Astrocyte of the spinal cord (primary cell): ENCODE measurements around the gene MRPS23.

Experiments used
- DNase-seq: peaks from one replicate; pipeline ENCODE4 v3.0.0; 2011; ENCODE audit warnings: low read depth, low spot score
- H3K4me3 ChIP-seq: 2 replicates; pipeline ENCODE4 v1.5.1; 2011; ENCODE audit warnings: low read depth, mild to moderate bottlenecking, low read length, moderate library complexity
- in situ Hi-C: cut with HindIII; loops from 2 replicates; pipeline ENCODE4 v1.10.0; 2017; ENCODE audit warnings: low sequenced_read_pairs
- TF ChIP-seq, protein P1 (sequence below): IDR thresholded peaks from 2 replicates; pipeline ENCODE4 v1.5.1; 2012; ENCODE audit warnings: low read depth, mild to moderate bottlenecking, low read length, inconsistent platforms

MRPS23 gene

DNA sequence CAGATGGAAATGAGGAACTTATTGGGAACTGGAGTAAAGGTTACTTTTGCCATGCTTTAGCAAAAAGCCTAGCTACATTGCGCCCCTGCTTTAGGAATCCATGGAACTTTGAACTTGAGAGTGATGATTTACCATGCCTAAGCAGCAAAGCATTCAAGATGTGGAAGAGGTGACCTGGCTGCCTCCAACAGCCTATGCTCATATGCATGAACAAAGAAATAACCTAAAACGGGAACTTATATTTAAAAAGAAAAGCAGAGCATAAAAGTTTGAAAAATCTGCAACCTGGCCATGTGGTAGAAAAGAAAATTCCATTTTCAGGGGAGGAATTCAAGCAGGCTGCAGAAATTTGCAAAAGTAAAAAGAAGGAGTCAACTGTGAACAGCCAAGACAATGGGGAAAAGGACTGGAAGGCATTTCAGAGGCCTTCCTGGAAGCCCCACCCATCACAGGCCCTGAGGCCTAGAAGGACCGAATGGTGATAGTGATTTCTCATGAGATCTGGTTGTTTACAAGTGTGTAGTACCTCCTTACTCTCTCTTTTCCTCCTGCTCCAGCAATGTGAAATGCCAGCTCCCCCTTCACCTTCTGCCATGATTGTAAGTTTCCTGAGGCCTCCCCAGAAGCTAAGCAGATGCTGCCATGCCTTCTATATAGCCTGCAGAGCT, 48.7 kb downstream of the MRPS23 start:
- in situ Hi-C loops: no loop called here
- H3K4me3 ChIP-seq: no peak overlapping the region
- no peak for DNase-seq
- TF ChIP-seq, protein P1, sequence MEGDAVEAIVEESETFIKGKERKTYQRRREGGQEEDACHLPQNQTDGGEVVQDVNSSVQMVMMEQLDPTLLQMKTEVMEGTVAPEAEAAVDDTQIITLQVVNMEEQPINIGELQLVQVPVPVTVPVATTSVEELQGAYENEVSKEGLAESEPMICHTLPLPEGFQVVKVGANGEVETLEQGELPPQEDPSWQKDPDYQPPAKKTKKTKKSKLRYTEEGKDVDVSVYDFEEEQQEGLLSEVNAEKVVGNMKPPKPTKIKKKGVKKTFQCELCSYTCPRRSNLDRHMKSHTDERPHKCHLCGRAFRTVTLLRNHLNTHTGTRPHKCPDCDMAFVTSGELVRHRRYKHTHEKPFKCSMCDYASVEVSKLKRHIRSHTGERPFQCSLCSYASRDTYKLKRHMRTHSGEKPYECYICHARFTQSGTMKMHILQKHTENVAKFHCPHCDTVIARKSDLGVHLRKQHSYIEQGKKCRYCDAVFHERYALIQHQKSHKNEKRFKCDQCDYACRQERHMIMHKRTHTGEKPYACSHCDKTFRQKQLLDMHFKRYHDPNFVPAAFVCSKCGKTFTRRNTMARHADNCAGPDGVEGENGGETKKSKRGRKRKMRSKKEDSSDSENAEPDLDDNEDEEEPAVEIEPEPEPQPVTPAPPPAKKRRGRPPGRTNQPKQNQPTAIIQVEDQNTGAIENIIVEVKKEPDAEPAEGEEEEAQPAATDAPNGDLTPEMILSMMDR: no peak

DNA sequence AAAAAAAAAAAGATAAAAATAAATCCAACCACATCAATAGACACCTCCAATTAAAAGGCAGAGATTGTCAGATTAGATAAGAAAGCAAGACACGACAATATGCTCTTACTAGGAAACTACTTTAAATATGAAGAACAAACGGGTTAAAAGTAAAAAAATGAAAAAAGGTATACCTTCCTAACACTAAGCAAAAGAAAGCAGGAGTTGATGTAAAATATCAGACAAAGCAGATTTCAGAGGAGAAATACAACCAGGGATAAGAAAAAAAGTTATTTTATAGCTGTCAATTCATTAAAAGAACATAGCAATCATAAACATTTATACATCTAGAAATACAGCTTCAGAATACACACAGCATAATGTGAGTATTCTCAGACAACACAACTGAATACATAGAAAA, 55.0 kb downstream of the MRPS23 start:
- H3K4me3 ChIP-seq: no peak overlapping the region
- in situ Hi-C loops: no loop called here
- TF ChIP-seq, protein P1: no peak
- no peak for DNase-seq

DNA sequence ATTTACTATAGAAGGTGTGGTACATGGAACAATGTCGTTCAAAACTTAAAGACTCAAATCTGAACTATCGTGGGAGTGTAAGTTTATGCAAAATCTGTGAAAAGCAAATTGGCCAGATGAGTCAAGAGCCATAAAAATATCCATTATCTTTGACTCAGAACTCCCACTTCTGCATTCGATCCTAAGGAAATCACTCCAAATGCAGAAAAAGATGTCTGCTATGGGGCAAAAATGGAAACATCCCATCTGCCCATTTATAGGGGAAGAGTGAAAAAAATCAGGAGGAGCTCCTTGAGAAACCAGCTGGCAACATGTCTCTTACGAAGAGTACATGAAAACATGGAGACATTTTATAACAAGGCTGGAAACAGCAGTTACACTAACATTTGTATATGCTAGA, 61.1 kb downstream of the MRPS23 start:
- DNase-seq: no peak
- TF ChIP-seq, protein P1: no peak
- in situ Hi-C loops: no loop called here
- H3K4me3 ChIP-seq: no peak overlapping the region

DNA sequence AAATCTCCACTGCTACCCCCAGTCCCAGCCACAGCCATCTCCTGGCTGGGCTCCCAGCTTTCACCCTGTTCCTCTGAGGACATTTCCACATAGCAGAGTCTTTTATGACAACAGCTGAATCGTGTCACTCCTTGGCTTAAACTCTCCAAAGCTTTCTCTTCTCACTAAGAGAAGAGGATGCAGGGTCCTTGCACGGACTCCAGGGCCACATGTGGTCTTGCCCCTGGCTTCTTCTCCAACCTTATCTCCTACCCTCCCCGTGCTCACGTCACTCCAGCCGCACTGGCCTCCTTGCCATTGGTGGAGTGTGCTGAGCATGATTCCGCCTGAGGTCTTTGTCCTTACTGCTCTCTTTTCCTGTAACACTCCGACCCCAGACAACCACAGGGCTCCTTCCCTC, 64.8 kb downstream of the MRPS23 start:
- in situ Hi-C loops: no loop called here
- no peak for DNase-seq
- H3K4me3 ChIP-seq: no peak overlapping the region
- TF ChIP-seq, protein P1: no peak
